SK-N-SH (cell line): ENCODE measurements around the gene MARF1. TPM values are rescaled to one million over a fixed set of nuclear protein-coding genes. Genes with fewer than 3 reads are reported as not detected.

Experiments used
- CTCF ChIA-PET: fragments of 300-600, 350-600 bp; formaldehyde crosslinking; extraction: SDS; loops from one replicate; lab custom pipeline; 2021; lab: Yijun Ruan, JAX
- POLR2A ChIA-PET: fragments of 350-600 bp; sonication (Branson Sonifier 250); formaldehyde crosslinking; extraction: SDS; loops from one replicate; lab custom pipeline; 2020; ENCODE audit warnings: antibody characterized with exemption, inconsistent platforms; lab: Yijun Ruan, JAX
- DNase-seq: peaks from one replicate; pipeline ENCODE4 v3.0.0; 2012
- H2AFZ ChIP-seq: fragments of 200-600 bp; sonication (generic); 2 replicates; pipeline ENCODE4 v1.8.1; 2016; ENCODE audit warnings: antibody characterized with exemption, mild to moderate bottlenecking, low read depth
- H3F3A ChIP-seq: fragments of 200-600 bp; sonication (generic); replicated peaks from 2 replicates; pipeline ENCODE3; 2016; ENCODE audit warnings: antibody characterized with exemption, mild to moderate bottlenecking; ENCODE audit not compliant: insufficient read depth
- H3K27ac ChIP-seq, 2 experiments: fragments of 200-500 bp in 1 of 2; fragments of 200-600 bp in 1 of 2; sonication (Bioruptor generic) in 1 of 2; sonication (generic), shearing (Covaris generic) in 1 of 2; 2 replicates each; pipeline versions ENCODE4 v1.5.1 to v1.6.1; 2014 to 2016; ENCODE audit warnings: low read depth in 2 of 2, inconsistent platforms in 1 of 2, low read length in 1 of 2, mild to moderate bottlenecking in 1 of 2, mixed read lengths in 1 of 2
- H3K27me3 ChIP-seq: fragments of 200-600 bp; sonication (generic), shearing (Covaris generic); 2 replicates; pipeline ENCODE4 v1.6.1; 2016; ENCODE audit warnings: mixed run types; ENCODE audit not compliant: insufficient read depth
- H3K36me3 ChIP-seq, 2 experiments: fragments of 200-500 bp in 1 of 2; fragments of 200-600 bp in 1 of 2; sonication (Bioruptor generic) in 1 of 2; sonication (generic) in 1 of 2; replicated peaks in 1 of 2; 2 replicates each; pipeline versions ENCODE3 to v1.5.1; 2014 to 2016; ENCODE audit warnings: low read length in 1 of 2, mild to moderate bottlenecking in 1 of 2; ENCODE audit not compliant: insufficient read depth in 2 of 2, control insufficient read depth in 1 of 2
- H3K4me1 ChIP-seq, 2 experiments: fragments of 200-500 bp in 1 of 2; fragments of 200-600 bp in 1 of 2; sonication (Bioruptor generic) in 1 of 2; sonication (generic), shearing (Covaris generic) in 1 of 2; 2 replicates each; pipeline versions ENCODE4 v1.5.1 to v1.6.1; 2014 to 2016; ENCODE audit warnings: low read depth in 1 of 2, low read length in 1 of 2, mixed run types in 1 of 2; ENCODE audit not compliant: insufficient read depth in 2 of 2, control insufficient read depth in 1 of 2
- H3K4me2 ChIP-seq: fragments of 200-600 bp; sonication (generic), shearing (Covaris generic); 2 replicates; pipeline ENCODE4 v1.6.1; 2017; ENCODE audit warnings: mixed run types
- H3K4me3 ChIP-seq, 2 experiments: fragments of 200-500 bp in 1 of 2; fragments of 200-600 bp in 1 of 2; sonication (Bioruptor generic) in 1 of 2; sonication (generic), shearing (Covaris generic) in 1 of 2; 2 replicates each; pipeline versions ENCODE4 v1.5.1 to v1.8.1; 2014 to 2016; ENCODE audit warnings: low read depth in 2 of 2, inconsistent platforms in 1 of 2, low read length in 1 of 2, mild to moderate bottlenecking in 1 of 2, mixed read lengths in 1 of 2, moderate library complexity in 1 of 2
- H3K79me2 ChIP-seq: fragments of 200-600 bp; sonication (generic); 2 replicates; pipeline ENCODE4 v1.8.1; 2017; ENCODE audit warnings: mild to moderate bottlenecking; ENCODE audit not compliant: insufficient read depth
- H3K9ac ChIP-seq: fragments of 200-600 bp; sonication (generic); 2 replicates; pipeline ENCODE4 v1.6.1; 2017; ENCODE audit warnings: mixed run types
- H3K9me2 ChIP-seq: fragments of 200-600 bp; sonication (generic); 2 replicates; pipeline ENCODE4 v1.6.1; 2017; ENCODE audit warnings: mixed run types
- H3K9me3 ChIP-seq: fragments of 200-600 bp; sonication (generic); 2 replicates; pipeline ENCODE4 v1.6.1; 2017; ENCODE audit warnings: mixed run types, mild to moderate bottlenecking, moderate library complexity
- H4K20me1 ChIP-seq: fragments of 200-600 bp; sonication (generic); 2 replicates; pipeline ENCODE4 v1.6.1; 2017; ENCODE audit warnings: mild to moderate bottlenecking, mixed run types; ENCODE audit not compliant: insufficient read depth
- CHD2 ChIP-seq: fragments of 150-350 bp; IDR thresholded peaks from 2 replicates; pipeline ENCODE4 v1.6.1; 2018; ENCODE audit warnings: low read length; ENCODE audit not compliant: partially characterized antibody
- GABPA ChIP-seq: IDR thresholded peaks from 2 replicates; pipeline ENCODE4 v1.4.0; 2012; ENCODE audit warnings: low read depth, mild to moderate bottlenecking
- NFIC ChIP-seq: IDR thresholded peaks from 2 replicates; pipeline ENCODE4 v1.4.0; 2012; ENCODE audit warnings: borderline replicate concordance
- PBX3 ChIP-seq: IDR thresholded peaks from 2 replicates; pipeline ENCODE4; 2012
- POLR2AphosphoS5 ChIP-seq: IDR thresholded peaks from 2 replicates; pipeline ENCODE4 v1.6.1; 2012; ENCODE audit warnings: low read depth, low read length
- RAD21 ChIP-seq: IDR thresholded peaks from 2 replicates; pipeline ENCODE4 v1.6.1; 2012; ENCODE audit warnings: mild to moderate bottlenecking, low read length
- SIN3A ChIP-seq: IDR thresholded peaks from 2 replicates; pipeline ENCODE4 v1.6.1; 2012; ENCODE audit warnings: low read depth, mild to moderate bottlenecking, low read length, moderate library complexity, borderline replicate concordance
- TEAD4 ChIP-seq: IDR thresholded peaks from 2 replicates; pipeline ENCODE4 v1.4.0; 2012; ENCODE audit warnings: mild to moderate bottlenecking, borderline replicate concordance; ENCODE audit not compliant: insufficient read depth
- USF1 ChIP-seq: IDR thresholded peaks from 2 replicates; pipeline ENCODE4 v1.4.0; 2012; ENCODE audit warnings: low read depth, borderline replicate concordance
- WGBS: methylation state at CpG from one replicate; pipeline ENCODE4 v1.1.6; 2017; ENCODE audit warnings: low lambda C conversion rate; 5-methylcytosine and 5-hydroxymethylcytosine counted together
- polyA plus RNA-seq, 3 experiments: library from polyadenylated mRNA; depleted of rRNA; stranded (reverse); fragments of >200 nt; gene quantifications; 2 replicates each; pipeline ENCODE4 v1.2.3, GENCODE V29; 2012
- TF ChIP-seq, protein P1 (sequence below): IDR thresholded peaks from 2 replicates; pipeline ENCODE4 v1.4.0; 2012; ENCODE audit warnings: low read depth, borderline replicate concordance
- TF ChIP-seq, protein P2 (sequence below): IDR thresholded peaks from 2 replicates; pipeline ENCODE4 v1.6.1; 2012; ENCODE audit warnings: mild to moderate bottlenecking, low read depth, low read length, moderate library complexity

MARF1 gene
- polyA plus RNA-seq, 1 of the 3 experiments (the other 2 are of a cell fraction) = 10.3 TPM

DNA sequence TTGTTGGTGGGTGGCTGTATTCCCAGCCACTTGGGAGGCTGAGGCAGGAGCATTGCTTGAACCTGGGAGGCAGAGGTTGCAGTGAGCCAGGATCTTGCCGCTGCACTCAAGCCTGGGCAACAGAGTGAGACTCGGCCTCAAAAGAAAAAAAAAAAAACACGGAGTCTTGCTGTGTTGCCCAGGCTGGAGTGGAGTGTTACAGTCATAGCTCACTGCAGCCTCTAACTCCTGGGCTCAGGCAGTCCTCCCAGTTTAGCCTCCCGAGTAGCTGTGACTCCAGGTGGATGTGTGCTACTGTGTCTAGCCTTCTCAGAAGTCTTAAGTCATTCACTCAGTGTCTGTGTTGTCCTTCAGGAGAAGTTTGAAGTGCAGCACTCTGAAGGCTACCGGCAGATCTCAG, 34.5 kb upstream of the MARF1 start:
- 0 out of 2 replicates have a peak, but pooled peaks cover 5% of the 10 kb centered on the region for H4K20me1 ChIP-seq
- no peak overlapping the region for H3K4me3 ChIP-seq
- H3K9me3 ChIP-seq = no peaks in the 10 kb centered on the region
- H3K79me2 ChIP-seq = peaks cover 34% of the 10 kb centered on the region
- no peak overlapping the region for H3K27ac ChIP-seq
- no peak for DNase-seq
- POLR2A ChIA-PET = no interaction called here
- H3K4me1 ChIP-seq = no peaks in the 10 kb centered on the region; a peak in 1 of 4 replicates
- CTCF ChIA-PET = no interaction called here
- H3K36me3 ChIP-seq = peaks cover 3 to 18% of the 10 kb centered on the region in 2 experiments
- no peaks in the 10 kb centered on the region for H3K27me3 ChIP-seq
- no peak overlapping the region for H3K9ac ChIP-seq
- peaks cover 5% of the 10 kb centered on the region for H3F3A ChIP-seq
- H2AFZ ChIP-seq = no peak overlapping the region
- no peak overlapping the region for H3K4me2 ChIP-seq
- WGBS = 90% methylated on average over 4 of the region's 5 CpGs
- H3K9me2 ChIP-seq = no peaks in the 10 kb centered on the region
- TF ChIP-seq USF1 (no peak), GABPA (no peak), RAD21 (no peak), POLR2AphosphoS5 (no peak), PBX3 (no peak), CHD2 (no peak), TEAD4 (no peak), NFIC (no peak), SIN3A (no peak)
- TF ChIP-seq, protein P1, sequence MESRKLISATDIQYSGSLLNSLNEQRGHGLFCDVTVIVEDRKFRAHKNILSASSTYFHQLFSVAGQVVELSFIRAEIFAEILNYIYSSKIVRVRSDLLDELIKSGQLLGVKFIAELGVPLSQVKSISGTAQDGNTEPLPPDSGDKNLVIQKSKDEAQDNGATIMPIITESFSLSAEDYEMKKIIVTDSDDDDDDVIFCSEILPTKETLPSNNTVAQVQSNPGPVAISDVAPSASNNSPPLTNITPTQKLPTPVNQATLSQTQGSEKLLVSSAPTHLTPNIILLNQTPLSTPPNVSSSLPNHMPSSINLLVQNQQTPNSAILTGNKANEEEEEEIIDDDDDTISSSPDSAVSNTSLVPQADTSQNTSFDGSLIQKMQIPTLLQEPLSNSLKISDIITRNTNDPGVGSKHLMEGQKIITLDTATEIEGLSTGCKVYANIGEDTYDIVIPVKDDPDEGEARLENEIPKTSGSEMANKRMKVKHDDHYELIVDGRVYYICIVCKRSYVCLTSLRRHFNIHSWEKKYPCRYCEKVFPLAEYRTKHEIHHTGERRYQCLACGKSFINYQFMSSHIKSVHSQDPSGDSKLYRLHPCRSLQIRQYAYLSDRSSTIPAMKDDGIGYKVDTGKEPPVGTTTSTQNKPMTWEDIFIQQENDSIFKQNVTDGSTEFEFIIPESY = no peak
- TF ChIP-seq, protein P2, sequence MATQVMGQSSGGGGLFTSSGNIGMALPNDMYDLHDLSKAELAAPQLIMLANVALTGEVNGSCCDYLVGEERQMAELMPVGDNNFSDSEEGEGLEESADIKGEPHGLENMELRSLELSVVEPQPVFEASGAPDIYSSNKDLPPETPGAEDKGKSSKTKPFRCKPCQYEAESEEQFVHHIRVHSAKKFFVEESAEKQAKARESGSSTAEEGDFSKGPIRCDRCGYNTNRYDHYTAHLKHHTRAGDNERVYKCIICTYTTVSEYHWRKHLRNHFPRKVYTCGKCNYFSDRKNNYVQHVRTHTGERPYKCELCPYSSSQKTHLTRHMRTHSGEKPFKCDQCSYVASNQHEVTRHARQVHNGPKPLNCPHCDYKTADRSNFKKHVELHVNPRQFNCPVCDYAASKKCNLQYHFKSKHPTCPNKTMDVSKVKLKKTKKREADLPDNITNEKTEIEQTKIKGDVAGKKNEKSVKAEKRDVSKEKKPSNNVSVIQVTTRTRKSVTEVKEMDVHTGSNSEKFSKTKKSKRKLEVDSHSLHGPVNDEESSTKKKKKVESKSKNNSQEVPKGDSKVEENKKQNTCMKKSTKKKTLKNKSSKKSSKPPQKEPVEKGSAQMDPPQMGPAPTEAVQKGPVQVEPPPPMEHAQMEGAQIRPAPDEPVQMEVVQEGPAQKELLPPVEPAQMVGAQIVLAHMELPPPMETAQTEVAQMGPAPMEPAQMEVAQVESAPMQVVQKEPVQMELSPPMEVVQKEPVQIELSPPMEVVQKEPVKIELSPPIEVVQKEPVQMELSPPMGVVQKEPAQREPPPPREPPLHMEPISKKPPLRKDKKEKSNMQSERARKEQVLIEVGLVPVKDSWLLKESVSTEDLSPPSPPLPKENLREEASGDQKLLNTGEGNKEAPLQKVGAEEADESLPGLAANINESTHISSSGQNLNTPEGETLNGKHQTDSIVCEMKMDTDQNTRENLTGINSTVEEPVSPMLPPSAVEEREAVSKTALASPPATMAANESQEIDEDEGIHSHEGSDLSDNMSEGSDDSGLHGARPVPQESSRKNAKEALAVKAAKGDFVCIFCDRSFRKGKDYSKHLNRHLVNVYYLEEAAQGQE = no peak
